ENCODE data around the gene STH.

- TF ChIP-seq CTCF (conservative IDR thresholded peaks at IDR 0.05 in 1 of 2, IDR thresholded peaks at IDR 0.05 in 1 of 2; ENCODE audit: low read depth in 1 of 2, low read length in 2 of 2), result no peak
- no peak for TF ChIP-seq EZH2 (IDR thresholded peaks at IDR 0.05; ENCODE audit: low read length, missing control alignments)
These were observed 2.6 kb upstream of the STH start for GRCh38 chr17:45996282-45996937.
